Fibroblast of skin of left biceps (primary cell): ENCODE measurements around the gene ZACN.

Experiments
- DNase-seq, 2 experiments: peaks; one replicate each; pipeline ENCODE4 v3.0.0-alpha.2; 2013; ENCODE audit warnings: low read depth in 2 of 2

ZACN gene

GRCh38 chr17:76102944-76103273 lies 23.9 kb downstream of the ZACN start:
- DNase-seq = no peak

- peak; percentile 70 to 80 for DNase-seq
Measured at GRCh38 chr17:76103274-76104139, 24.5 kb downstream of the ZACN start, which contains the start of gene EXOC7. EXOC7 (minus strand) TSS chr17:76103787; CDS start chr17:76103692, 95 bp downstream.

GRCh38 chr17:76104140-76104895 lies 25.3 kb downstream of the ZACN start:
- no peak for DNase-seq

- DNase-seq = no peak
Measured at GRCh38 chr17:76104896-76105231, 25.9 kb downstream of the ZACN start.

- peak; percentile 58 to 59 for DNase-seq
Measured at GRCh38 chr17:76106703-76107102, 27.7 kb downstream of the ZACN start.

GRCh38 chr17:76107509-76107908 lies 28.5 kb downstream of the ZACN start:
- DNase-seq = no peak

- DNase-seq = peak; percentile 35 to 39
Measured at GRCh38 chr17:76111956-76112355, 33.0 kb downstream of the ZACN start.

GRCh38 chr17:76115138-76115754 lies 36.3 kb downstream of the ZACN start:
- no peak for DNase-seq

- no peak for DNase-seq
Measured at GRCh38 chr17:76119409-76120371, 40.7 kb downstream of the ZACN start.

- no peak for DNase-seq
Measured at GRCh38 chr17:76120658-76121008, 41.7 kb downstream of the ZACN start.

GRCh38 chr17:76121932-76122430 lies 43.0 kb downstream of the ZACN start:
- no peak for DNase-seq

- DNase-seq = no peak
Measured at GRCh38 chr17:76122431-76123190, 43.6 kb downstream of the ZACN start.

- DNase-seq = no peak
Measured at GRCh38 chr17:76123191-76123499, 44.2 kb downstream of the ZACN start.

- DNase-seq = no peak
Measured at GRCh38 chr17:76123749-76124581, 45.0 kb downstream of the ZACN start.

GRCh38 chr17:76124582-76125390 lies 45.8 kb downstream of the ZACN start:
- DNase-seq = no peak

GRCh38 chr17:76125391-76125675 lies 46.4 kb downstream of the ZACN start:
- DNase-seq = no peak

GRCh38 chr17:76125922-76126321 lies 46.9 kb downstream of the ZACN start:
- DNase-seq = no peak

- no peak for DNase-seq
Measured at GRCh38 chr17:76130473-76130872, 51.5 kb downstream of the ZACN start.

- no peak for DNase-seq
Measured at GRCh38 chr17:76131051-76131691, 52.2 kb downstream of the ZACN start.
